ENCODE data around the gene MON1B.
A peak's percentile ranks its signal among the peaks of the same experiment; 100 is the strongest.
"Not testable (repeated sequence)": the region's sequence is repeated elsewhere in the genome, so short reads cannot be mapped to it uniquely, and the experiment has no call there.

The MON1B gene

GRCh38 chr16:77199211-77199610 lies 8.2 kb downstream of the MON1B start, which contains the start of gene SYCE1L:
TSS of gene SYCE1L (plus strand) at chr16:77199408. CDS start at chr16:77199452, 44 bp downstream.
- no peak for DNase-seq

- DNase-seq: no peak
Observed at GRCh38 chr16:77206533-77206932, 15.5 kb downstream of the MON1B start.

- no peak for DNase-seq
Observed at GRCh38 chr16:77207030-77207429, 16.0 kb downstream of the MON1B start.

DNA sequence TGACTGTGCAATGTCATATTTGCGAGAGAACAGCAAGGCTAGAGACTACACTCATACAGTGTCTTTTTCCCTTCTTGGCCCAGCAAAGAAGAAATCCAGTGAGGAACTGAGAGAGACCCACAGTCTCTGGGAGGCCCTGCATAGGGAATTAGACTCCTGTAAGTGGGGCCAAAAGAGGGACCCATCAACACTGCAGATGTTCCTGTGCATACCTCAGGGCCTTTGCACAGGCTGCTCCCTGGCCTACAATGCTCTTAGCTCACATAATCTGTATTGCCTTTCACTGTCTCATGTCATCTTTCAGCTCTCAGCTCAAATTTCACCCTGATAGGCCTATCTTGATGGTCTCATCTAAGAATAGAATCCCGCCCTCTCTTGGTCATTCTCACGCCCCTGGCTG lies 17.4 kb downstream of the MON1B start:
- DNase-seq: no peak

- DNase-seq: no peak
Observed at GRCh38 chr16:77211880-77212740, 21.1 kb downstream of the MON1B start.

DNA sequence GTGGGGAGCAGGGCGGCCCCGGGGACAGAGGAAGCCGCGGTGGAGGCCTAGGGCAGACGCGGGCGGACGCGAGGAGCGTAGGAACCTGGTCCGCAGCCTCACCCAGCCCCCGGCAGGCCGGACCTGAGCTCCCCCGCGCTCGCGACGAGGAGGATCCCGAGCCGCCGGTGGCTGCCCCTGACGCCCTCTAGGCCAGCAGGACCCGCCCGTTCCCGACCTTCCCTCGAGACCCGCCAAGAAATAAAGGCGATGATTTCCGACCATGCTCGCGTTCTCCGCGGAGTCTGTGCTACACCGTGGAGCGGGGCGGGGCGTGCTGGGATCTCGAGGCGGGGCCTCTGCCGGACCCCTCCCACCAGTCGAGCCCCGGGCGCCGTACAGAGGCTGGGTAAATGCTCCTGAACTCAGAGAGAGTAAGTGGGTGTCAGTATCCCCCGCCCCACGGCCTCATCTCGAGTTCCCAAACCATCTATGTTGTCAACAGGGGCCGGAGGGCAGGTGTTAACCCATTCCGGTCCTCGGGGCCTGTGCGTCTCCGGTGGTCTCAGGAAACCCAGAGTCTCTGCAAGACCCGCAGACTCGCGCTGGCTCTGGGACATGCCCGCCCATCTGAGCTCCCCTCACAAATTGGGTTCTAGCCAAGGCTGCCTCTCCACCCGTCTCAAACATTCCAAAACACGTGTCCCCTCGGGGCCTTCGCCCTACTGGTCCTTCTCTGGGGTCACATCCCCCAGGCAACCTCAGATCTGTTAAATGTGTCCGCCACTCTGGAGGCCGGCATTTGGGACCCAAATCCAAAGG lies 22.0 kb downstream of the MON1B start:
- peak in 1 of 2 experiments; percentile 49 for DNase-seq

GRCh38 chr16:77213542-77214106 lies 22.6 kb downstream of the MON1B start:
- no peak for DNase-seq

- no peak for DNase-seq
Observed at GRCh38 chr16:77214411-77215138, 23.6 kb downstream of the MON1B start.

DNA sequence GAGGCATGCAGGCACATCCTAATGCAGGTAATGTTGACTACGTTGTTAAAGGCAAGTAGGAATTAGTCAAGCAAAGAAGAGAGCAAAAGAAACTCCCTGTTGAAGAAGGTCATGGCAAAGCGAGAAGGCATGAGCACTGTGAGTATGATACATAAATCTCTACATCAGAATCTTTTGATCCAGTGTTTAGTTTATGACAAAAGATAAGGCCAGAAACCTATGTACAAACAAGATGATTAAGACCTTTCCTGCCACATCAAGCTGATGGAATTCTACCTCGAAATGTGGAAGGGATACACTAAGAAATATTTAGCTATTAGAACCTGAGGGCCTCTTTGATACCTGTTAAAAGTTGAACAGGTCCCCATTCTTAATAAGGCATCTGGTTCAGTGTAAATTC lies 28.4 kb downstream of the MON1B start:
- DNase-seq: no peak

DNA sequence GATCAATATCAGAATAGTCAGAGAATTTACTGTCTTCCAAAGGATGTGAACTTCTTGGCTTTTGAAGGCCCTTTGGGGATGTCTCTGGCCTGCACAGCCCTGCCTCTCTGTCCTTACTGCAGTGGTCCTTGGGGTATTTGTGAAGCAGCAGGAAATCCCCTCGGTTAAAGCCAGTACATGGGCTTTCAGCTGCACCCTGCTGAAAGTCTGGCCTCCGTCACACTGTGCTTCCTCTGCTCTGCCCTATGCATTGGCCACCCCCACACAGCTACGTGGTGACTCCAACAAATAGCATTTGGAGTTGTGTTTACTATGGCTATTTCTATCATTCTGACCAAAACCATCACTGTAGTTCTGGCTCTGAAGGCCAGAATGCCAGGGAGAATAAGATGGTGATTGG lies 29.4 kb downstream of the MON1B start:
- no peak for DNase-seq

DNA sequence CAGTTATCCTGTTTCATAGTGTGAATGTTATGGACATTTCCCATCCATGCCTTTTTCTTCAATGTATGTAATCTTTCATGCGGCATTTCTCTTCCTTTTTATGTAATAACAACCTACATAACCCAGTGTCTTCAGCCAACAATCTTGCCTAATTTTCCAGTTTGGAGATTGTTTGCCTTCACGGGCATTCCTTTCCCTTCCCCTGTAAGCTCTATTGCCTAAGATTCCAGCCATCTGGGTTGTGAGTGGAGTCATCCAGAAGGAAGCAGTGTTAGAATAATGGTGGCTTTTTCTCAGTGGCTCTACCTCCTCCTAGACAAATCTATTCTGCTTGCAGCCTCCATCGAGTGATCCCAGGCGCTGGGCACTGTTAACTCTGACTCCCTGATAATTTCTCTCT lies 30.5 kb downstream of the MON1B start:
- DNase-seq: no peak

- DNase-seq: no peak
Observed at GRCh38 chr16:77223184-77223583, 32.2 kb downstream of the MON1B start.

DNA sequence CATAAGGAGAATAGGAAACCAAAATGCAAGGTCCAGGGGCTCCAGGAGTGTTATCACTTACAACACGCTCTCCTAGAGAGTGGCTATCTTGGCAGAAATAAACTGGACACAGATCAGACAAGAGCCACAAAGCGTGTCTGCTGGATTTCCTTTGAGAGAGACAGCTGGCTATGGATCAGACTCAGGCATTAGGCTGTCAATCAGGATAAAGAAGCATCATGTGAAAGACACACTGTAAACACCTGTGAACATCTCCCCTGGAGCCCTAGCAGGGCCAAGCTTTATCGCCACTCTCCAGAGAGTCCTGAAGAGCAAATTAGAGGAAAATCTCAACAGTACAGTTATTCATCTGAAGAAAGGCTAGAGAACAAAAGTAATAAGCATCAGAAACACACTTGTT lies 34.2 kb downstream of the MON1B start:
- DNase-seq: no peak

DNA sequence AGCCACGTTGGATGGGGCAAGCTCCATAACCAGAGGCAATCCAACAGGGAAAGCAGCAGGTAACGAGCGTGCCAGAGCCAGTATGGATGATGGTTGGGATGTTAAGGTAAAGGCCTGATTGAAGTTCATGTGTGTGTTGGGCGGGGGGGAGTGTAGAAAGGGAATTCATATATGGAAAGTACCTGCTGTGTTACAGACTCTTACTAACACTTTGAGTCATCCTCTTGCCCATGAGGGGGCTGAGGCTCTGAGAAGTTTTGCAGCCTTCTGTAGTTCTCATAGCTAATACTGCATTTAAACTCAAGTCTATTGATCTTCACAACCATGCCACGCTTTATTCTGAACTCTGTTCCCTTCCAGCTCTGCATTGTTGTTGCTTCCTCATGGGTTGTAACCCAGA lies 36.8 kb downstream of the MON1B start:
- no peak for DNase-seq

DNA sequence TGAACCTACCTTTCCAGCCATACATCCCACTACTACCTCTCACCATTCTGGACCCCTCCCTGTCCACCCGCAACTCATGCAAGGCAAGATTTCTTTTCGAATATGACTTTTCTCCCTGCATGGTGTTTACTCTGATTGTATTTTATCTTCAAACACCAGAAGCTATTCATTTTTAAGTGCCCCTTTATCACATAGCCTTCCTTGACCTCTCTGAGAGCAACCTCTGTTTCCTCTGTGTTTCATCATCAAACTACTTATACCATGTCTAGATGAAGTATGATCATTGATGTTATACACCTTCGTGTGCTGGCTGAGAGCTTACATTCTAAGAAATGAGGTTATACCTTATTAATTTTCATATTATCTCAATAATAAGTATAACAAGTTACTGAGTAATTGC lies 40.1 kb downstream of the MON1B start:
- DNase-seq: no peak

DNA sequence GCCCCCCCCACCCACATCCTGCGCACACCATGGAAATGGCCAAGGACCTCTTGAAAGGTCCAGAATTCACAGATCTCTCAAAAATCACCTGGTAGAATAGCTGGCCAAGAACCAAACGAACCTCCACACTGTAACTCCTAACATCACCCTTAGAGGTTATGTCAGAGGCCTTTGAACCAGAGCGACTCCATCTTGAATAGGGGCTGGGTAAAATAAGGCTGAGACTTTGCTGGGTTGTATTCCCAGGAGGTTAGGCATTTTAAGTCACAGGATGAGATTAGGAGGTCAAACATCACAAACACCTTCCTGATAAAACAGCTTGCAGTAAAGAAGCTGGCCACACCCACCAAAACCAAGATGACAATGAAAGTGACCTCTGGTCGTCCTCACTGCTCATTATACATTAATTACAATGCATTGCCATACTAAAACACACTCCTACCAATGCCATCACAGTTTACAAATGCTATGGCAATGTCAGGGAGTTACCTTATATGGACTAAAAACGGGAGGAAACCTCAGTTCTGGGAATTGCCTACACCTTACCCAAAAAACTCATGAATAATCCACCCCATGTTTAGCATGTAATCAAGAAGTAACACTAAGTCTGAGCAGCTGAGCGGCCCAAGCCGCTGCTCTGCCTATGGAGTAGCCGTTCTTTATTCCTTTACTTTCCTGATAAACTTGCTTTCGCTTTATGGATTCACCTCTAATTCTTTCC lies 43.0 kb downstream of the MON1B start:
- DNase-seq: no peak

- DNase-seq: no peak
Observed at GRCh38 chr16:77234611-77235010, 43.6 kb downstream of the MON1B start.

DNA sequence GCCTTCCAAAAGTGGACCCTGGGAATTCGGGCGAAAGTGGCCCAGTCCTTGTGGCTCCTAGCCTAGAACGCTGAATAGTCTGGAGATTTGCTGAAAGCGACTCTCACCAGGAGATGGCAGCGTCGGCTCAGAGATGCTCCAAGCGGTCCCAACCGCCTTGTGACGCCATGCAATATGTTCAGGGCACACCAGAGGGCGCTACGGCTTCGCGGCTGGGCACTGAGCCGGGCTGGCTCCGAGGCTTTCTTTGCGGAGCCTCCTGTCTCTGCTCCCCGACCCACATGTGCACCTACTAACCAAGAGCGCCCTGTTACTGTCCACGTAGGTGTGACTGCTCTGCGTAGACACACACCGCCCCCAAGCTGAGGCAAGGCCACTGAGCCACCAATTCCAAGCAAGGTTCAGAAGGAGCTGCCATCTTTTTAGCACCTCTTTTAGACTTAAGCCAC lies 45.1 kb downstream of the MON1B start:
- peak in 1 of 2 experiments; percentile 79 for DNase-seq

GRCh38 chr16:77238593-77238992 lies 47.6 kb downstream of the MON1B start:
- peak; percentile 13 to 51 for DNase-seq

- DNase-seq: not testable (repeated sequence)
Observed at GRCh38 chr16:77242471-77242870, 51.5 kb downstream of the MON1B start.

- no peak for DNase-seq
Observed at GRCh38 chr16:77246150-77246549, 55.2 kb downstream of the MON1B start.

GRCh38 chr16:77250400-77250799 lies 59.4 kb downstream of the MON1B start:
- no peak for DNase-seq

All from cerebellar nuclear complex (tissue), 1 donor.